ENCODE data around the gene TMEM208. TPM values are rescaled to one million over a fixed set of nuclear protein-coding genes. Genes with fewer than 3 reads are reported as not detected.

TMEM208 gene
- total and polyA plus RNA-seq, 2 of the 13 experiments (the other 11 are each of a cell fraction or from before 2014, with no cell fraction given) = 58.8 to 72.9 TPM

GRCh38 chr16:67207249-67208091 is 19.5 kb upstream of the TMEM208 start (continued):
- TF ChIP-seq BCL3 (CRISPR knock-in tag; IDR thresholded peaks at IDR 0.05) (0 out of 2 replicates have a peak, but pooled peaks have one; percentile 33), HDAC2 (CRISPR knock-in tag; IDR thresholded peaks at IDR 0.05) (no peak), MTERF4 (CRISPR knock-in tag; IDR thresholded peaks at IDR 0.05) (no peak), ZNF225 (CRISPR knock-in tag; IDR thresholded peaks at IDR 0.05) (no peak; the same call in 1 of the 2 replicates), ARNT (IDR thresholded peaks at IDR 0.05) (no peak), ZNF768 (CRISPR knock-in tag; IDR thresholded peaks at IDR 0.05) (peak; percentile 53; the same call in 1 of the 2 replicates), ZFP90 (CRISPR knock-in tag; IDR thresholded peaks at IDR 0.05; ENCODE audit: borderline replicate concordance) (0 out of 2 replicates have a peak, but pooled peaks have one; percentile 35), HNF1A (IDR thresholded peaks at IDR 0.05; ENCODE audit: low read depth) (no peak), HNF1A (CRISPR knock-in tag; IDR thresholded peaks at IDR 0.05; ENCODE audit: borderline replicate concordance) (no peak), SMARCE1 (IDR thresholded peaks at IDR 0.05; ENCODE audit: borderline replicate concordance) (no peak), ZNF512B (CRISPR knock-in tag; IDR thresholded peaks at IDR 0.05; ENCODE audit: borderline replicate concordance) (no peak), TBX2 (CRISPR knock-in tag; IDR thresholded peaks at IDR 0.05; ENCODE audit: borderline replicate concordance) (peak; percentile 49; the same call in 1 of the 2 replicates), ZNF101 (CRISPR knock-in tag; IDR thresholded peaks at IDR 0.05; ENCODE audit: borderline replicate concordance, low read depth) (no peak), THYN1 (CRISPR knock-in tag; IDR thresholded peaks at IDR 0.05; ENCODE audit: borderline replicate concordance, low read depth) (no peak), SRSF1 (optimal IDR thresholded peaks at IDR 0.05; ENCODE audit: low read depth, low read length) (peak; percentile 11), E2F1 (CRISPR knock-in tag; IDR thresholded peaks at IDR 0.05) (no peak), ERF (CRISPR knock-in tag; IDR thresholded peaks at IDR 0.05) (0 out of 2 replicates have a peak, but pooled peaks have one; percentile 14)

Data from HepG2 (cell line).